ENCODE measurements around the gene CLDN9.
"Not testable (repeated sequence)": the region's sequence is repeated elsewhere in the genome, so short reads cannot be mapped to it uniquely, and the experiment has no call there.

The CLDN9 gene

GRCh38 chr16:3035972-3036725, 23.4 kb downstream of the CLDN9 start:
- DNase-seq, result no peak

- DNase-seq, result no peak
Observed at GRCh38 chr16:3036726-3037315, 24.1 kb downstream of the CLDN9 start, which contains the start of gene BICDL2. BICDL2 (minus strand) TSS chr16:3036944; CDS start chr16:3035496, 1,448 bp downstream.

- no peak for DNase-seq
Observed at GRCh38 chr16:3038256-3038655, 25.5 kb downstream of the CLDN9 start.

GRCh38 chr16:3038896-3039295, 26.2 kb downstream of the CLDN9 start:
- DNase-seq, result no peak

- DNase-seq, result no peak
Observed at GRCh38 chr16:3042376-3042775, 29.7 kb downstream of the CLDN9 start.

GRCh38 chr16:3044708-3045107, 32.0 kb downstream of the CLDN9 start:
- DNase-seq, result no peak

GRCh38 chr16:3045758-3046640, 33.3 kb downstream of the CLDN9 start, which contains the start of gene MMP25:
MMP25 (plus strand) TSS chr16:3046561; CDS start chr16:3046918, 357 bp downstream.
- DNase-seq, result no peak

- DNase-seq, result no peak
Observed at GRCh38 chr16:3046641-3047386, 34.1 kb downstream of the CLDN9 start.

- no peak for DNase-seq
Observed at GRCh38 chr16:3047387-3047720, 34.6 kb downstream of the CLDN9 start.

GRCh38 chr16:3049921-3050481, 37.3 kb downstream of the CLDN9 start:
- no peak for DNase-seq

- no peak for DNase-seq
Observed at GRCh38 chr16:3050487-3050886, 37.8 kb downstream of the CLDN9 start.

- no peak for DNase-seq
Observed at GRCh38 chr16:3051009-3051408, 38.3 kb downstream of the CLDN9 start.

GRCh38 chr16:3051494-3051893, 38.8 kb downstream of the CLDN9 start:
- no peak for DNase-seq

- DNase-seq, result not testable (repeated sequence)
Observed at GRCh38 chr16:3052571-3053329, 40.0 kb downstream of the CLDN9 start.

GRCh38 chr16:3053330-3053710, 40.6 kb downstream of the CLDN9 start:
- not testable (repeated sequence) for DNase-seq

- DNase-seq, result no peak
Observed at GRCh38 chr16:3054965-3055733, 42.4 kb downstream of the CLDN9 start.

- not testable (repeated sequence) for DNase-seq
Observed at GRCh38 chr16:3055734-3056115, 43.0 kb downstream of the CLDN9 start.

GRCh38 chr16:3056336-3057180, 43.8 kb downstream of the CLDN9 start:
- no peak for DNase-seq

- DNase-seq, result no peak
Observed at GRCh38 chr16:3057181-3058138, 44.7 kb downstream of the CLDN9 start.
